GM18499 (cell line): Measurements from ENCODE around the gene TMEM225B.
"Not testable (repeated sequence)": the region's sequence is repeated elsewhere in the genome, so short reads cannot be mapped to it uniquely, and the experiment has no call there.

Experiments
- ATAC-seq: cut with Tn5 transposase; IDR thresholded peaks from one replicate; pipeline ENCODE4 v1.9.1; 2021; ENCODE audit warnings: moderate number of reproducible peaks; ENCODE audit not compliant: insufficient read depth, unreplicated experiment

TMEM225B gene

GRCh38 chr7:99621271-99621670, 23.2 kb downstream of the TMEM225B start:
- ATAC-seq = no peak

- no peak for ATAC-seq
Measured at GRCh38 chr7:99622596-99622995, 24.5 kb downstream of the TMEM225B start.

- no peak for ATAC-seq
Measured at GRCh38 chr7:99623091-99623693, 25.1 kb downstream of the TMEM225B start.

DNA sequence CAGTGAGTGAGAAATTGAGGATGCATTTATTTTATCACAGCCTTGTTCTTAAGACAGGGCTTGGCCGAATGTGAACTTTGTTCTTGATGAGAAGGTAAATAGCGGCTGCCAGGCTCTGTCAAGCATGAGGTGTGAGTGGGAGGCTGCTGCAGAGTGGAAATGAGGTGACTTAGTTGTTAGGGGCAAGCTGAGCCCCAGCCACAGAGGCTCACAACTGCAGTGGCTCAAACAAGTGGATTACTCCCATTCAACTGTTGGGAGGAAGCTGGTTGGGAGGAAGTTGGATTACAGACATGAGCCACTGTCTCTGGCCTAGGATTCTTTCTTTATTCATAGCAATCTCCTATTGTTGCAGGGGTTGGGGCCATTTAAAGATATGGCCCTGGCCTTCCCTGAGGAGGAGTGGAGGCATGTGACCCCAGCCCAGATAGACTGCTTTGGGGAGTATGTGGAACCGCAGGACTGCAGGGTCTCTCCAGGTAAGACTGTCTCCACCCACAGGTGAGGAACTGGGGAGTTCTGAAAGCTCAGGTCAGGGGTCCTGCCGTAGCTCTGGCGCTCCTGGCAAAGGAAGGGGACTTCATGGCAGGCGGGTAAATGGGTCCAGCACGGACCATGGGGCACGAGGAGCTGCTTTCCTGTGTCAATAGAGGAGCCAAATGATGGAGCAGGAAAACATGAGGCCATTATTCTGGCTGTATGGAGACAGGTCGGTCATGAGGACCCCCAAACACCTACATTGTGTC, 25.8 kb downstream of the TMEM225B start:
- no peak for ATAC-seq

DNA sequence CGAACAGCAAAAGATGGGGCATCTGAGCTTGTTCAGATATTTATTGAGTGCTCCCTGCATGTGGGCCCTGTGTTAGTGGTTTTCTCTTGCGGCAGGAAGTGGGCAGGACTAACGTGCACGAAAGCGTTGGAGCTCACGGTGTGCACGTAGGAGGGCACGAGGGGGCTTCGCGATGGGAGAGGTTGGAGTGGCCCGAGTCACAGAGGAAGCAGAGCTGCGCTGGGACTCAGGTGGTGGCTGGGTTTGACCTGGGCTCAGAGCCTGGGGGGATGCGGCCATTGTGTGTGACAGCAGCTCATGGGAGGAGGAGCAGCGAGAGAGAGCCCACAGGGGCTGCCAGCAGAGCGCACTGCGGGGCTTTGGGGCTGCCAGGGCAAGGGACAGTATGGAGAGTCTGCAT, 26.4 kb downstream of the TMEM225B start:
- ATAC-seq = no peak

GRCh38 chr7:99625321-99625720, 27.3 kb downstream of the TMEM225B start:
- no peak for ATAC-seq

DNA sequence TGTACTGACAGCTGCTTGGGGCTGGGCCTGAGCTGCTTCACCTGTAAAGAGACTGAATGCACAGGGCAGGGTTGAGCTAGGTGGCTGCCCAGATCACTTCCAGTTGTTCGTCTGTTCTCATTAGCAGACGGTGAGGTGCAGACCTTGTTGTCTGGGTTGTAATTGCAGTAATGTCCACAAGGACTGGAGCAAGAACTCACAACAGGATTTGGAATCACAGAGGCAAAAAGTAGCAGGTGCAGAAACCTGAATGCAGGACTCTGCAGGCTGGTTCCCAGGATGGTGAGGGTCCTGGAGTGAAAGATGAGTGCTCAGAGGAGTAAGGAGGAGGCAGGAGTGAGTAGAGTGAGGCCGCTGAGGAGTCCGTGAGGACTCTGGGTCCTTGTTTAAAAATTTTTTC, 27.9 kb downstream of the TMEM225B start:
- ATAC-seq = no peak

DNA sequence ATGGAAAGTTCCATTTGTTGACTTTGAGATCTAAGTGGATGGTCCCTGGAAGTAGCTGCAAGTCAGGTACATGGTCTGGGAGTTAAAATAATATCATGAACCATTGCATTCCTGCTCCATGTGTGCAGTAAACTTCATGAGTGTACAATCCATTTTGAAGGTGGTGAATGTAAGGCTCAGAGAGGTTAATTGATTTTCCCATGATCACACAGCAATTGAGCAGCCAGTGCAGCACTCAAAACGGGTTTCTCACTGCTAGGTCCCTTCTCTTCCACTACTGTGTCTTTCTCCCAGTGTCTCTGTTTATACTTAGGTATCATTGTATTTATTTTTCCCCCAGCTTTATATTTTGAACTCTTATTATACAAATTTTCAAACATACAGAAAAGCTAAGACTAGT, 28.6 kb downstream of the TMEM225B start:
- ATAC-seq = no peak

GRCh38 chr7:99627513-99627912, 29.4 kb downstream of the TMEM225B start:
- ATAC-seq = no peak

GRCh38 chr7:99628471-99629465, 30.7 kb downstream of the TMEM225B start:
- no peak for ATAC-seq

GRCh38 chr7:99629643-99630042, 31.6 kb downstream of the TMEM225B start:
- ATAC-seq = no peak

GRCh38 chr7:99631295-99632109, 33.4 kb downstream of the TMEM225B start:
- no peak for ATAC-seq

DNA sequence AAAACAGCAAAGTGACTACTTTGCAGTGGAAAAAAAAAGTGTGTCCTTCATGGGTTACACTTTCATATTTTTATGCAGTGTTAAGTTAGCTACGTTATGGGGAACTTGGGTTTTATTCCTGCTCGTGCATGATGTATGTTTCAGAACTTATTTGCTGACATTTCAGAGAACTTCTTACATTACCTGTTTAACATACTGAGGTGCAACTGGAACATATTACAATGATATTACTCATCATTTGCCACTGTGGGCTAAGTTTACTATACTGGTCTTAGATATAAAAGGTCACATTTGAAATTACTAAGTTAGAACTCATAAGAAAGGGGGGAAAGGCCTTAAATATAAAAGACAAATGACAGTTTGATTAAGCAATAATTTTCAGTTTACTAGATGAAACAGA, 39.3 kb downstream of the TMEM225B start:
- ATAC-seq = not testable (repeated sequence)

GRCh38 chr7:99638731-99639130, 40.7 kb downstream of the TMEM225B start:
- ATAC-seq = no peak

GRCh38 chr7:99639267-99639666, 41.2 kb downstream of the TMEM225B start:
- ATAC-seq = no peak

DNA sequence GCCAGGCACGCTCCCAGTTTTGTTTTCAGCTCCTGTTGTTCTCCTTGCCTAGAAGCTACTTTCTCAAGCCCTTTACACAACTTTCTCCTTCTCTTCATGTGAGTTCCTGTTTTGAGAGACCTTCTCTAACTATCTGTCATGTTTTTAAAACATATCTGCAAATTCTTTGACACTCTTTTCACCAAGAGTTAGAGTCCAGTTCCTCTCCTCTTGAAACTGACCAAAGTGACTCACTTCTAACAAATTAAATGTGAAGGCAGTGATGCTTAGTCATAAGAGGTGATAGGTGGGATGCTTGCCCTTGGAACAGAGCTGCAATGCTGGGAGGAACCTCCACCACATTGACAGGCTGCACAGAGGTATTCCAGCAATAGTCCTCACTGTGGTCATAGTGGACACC, 44.0 kb downstream of the TMEM225B start:
- ATAC-seq = no peak

- no peak for ATAC-seq
Measured at GRCh38 chr7:99643464-99643863, 45.4 kb downstream of the TMEM225B start.

GRCh38 chr7:99644431-99644830, 46.4 kb downstream of the TMEM225B start:
- no peak for ATAC-seq

DNA sequence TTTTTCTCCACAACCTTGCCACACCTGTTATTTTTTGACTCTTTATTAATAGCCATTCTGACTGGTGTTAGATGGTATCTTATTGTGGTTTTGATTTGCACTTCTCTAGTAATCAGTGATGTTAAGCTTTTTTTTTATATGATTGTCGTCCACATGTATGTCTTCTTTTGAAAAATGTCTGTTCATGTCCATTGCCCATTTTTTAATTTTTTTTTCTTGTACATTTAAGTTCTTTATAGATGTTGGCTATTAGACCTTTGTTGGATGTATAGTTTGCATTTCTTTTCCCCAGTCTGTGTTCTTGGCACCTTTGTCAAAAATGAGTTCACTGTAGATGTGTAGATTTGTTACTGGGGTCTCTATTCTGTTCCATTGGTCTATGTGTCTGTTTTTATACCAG, 47.5 kb downstream of the TMEM225B start:
- no peak for ATAC-seq

DNA sequence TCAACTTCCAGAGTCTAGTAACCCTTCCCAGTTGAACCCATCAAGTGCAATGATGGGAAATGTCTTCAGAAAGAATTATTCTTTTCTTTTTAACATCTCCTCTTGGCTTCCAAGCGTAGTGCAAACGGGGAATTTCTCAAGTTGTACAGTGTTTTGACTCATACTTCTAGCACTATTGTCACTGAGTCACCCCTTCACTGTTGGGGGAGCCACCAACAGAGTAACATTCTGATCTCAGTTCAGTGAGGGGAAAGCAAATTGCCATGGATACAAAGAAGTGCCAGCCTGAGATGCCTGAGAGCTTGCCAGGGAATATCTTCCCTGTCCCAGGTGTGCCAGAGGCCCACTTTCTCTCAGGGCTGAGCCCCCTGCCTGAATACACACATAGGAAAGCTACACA, 50.8 kb downstream of the TMEM225B start:
- no peak for ATAC-seq
